Mucosa of descending colon (tissue), 3 donors: Measurements from ENCODE around the gene SAP130. TPM values are rescaled to one million over a fixed set of nuclear protein-coding genes. Genes with fewer than 3 reads are reported as not detected.

ENCODE experiments used
- ATAC-seq: fragments of 200-7000 bp; cut with Tn5 transposase; one replicate; pipeline ENCODE4 v1.9.1; 2020; ENCODE audit warnings: mild to moderate bottlenecking, moderate library complexity
- DNase-seq, 3 donors: peaks; one replicate each; pipeline ENCODE4 v3.0.0-alpha.2; 2020
- H3K36me3 ChIP-seq: fragments of 200-600 bp; one replicate; pipeline ENCODE4 v1.8.0; 2021; ENCODE audit warnings: low read depth, mild to moderate bottlenecking
- H3K4me1 ChIP-seq: fragments of 200-600 bp; one replicate; pipeline ENCODE4 v1.8.0; 2021; ENCODE audit warnings: low read depth, mild to moderate bottlenecking
- H3K4me3 ChIP-seq: fragments of 200-600 bp; one replicate; pipeline ENCODE4 v1.8.0; 2021; ENCODE audit warnings: mild to moderate bottlenecking
- H3K9me3 ChIP-seq: fragments of 200-600 bp; one replicate; pipeline ENCODE4 v1.8.0; 2021; ENCODE audit warnings: mild to moderate bottlenecking
- CTCF ChIP-seq: fragments of 200-600 bp; IDR thresholded peaks from one replicate; pipeline ENCODE4 v1.8.0; 2022; ENCODE audit warnings: antibody characterized with exemption, mild to moderate bottlenecking
- intact Hi-C, 2 donors: fragments of 100-400 bp; cut with DNase I in 1 of 2; cut with micrococcal nuclease in 1 of 2; formaldehyde crosslinking; loops; one replicate each; pipeline versions ENCODE4 v1.11.0 to v1.11.1; 2022; cut with DNase I, micrococcal nuclease
- total RNA-seq, 3 donors: library from RNA; stranded (reverse); fragmentation: NEBNext Ultra II Directional in 2 of 3; extraction: Animal tissue kit (Norgen Biotek cat#: 25700) in 2 of 3; gene quantifications; one replicate each; pipeline versions ENCODE4 v1.2.1 to v1.2.4, GENCODE V29; 2021 to 2023
- donor health status: DM: no; HTN: no; CAD: no; lungs with moderate emphysema.
- donor health status: DM: no; HTN: no; CAD: no.
- donor health status: DM: no; HTN: yes; CAD: no.

SAP130 gene
- total RNA-seq, 3 donors from 2014 or later: 26.0 to 31.7 (median 29.8) TPM

- Histone ChIP-seq H3K4me1 (no peaks in the 10 kb centered on the region), H3K9me3 (no peaks in the 10 kb centered on the region), H3K4me3 (no peak overlapping the region), H3K36me3 (peaks cover 16% of the 10 kb centered on the region)
- DNase-seq: no peak
- no peak for TF ChIP-seq CTCF
- ATAC-seq: no peak
- intact Hi-C loops: no loop called here
Measured at GRCh38 chr2:127991742-127992141, 36.1 kb downstream of the SAP130 start.

- H3K4me1 ChIP-seq: no peaks in the 10 kb centered on the region
- no peak overlapping the region for H3K4me3 ChIP-seq
- ATAC-seq: no peak
- intact Hi-C loops: no loop called here
- no peak for TF ChIP-seq CTCF
- H3K9me3 ChIP-seq: no peaks in the 10 kb centered on the region
- no peak for DNase-seq
- H3K36me3 ChIP-seq: peaks cover 11% of the 10 kb centered on the region
Measured at GRCh38 chr2:127986548-127987079, 41.2 kb downstream of the SAP130 start.

- Histone ChIP-seq H3K4me3 (no peak overlapping the region), H3K4me1 (no peaks in the 10 kb centered on the region), H3K36me3 (peaks cover 11% of the 10 kb centered on the region), H3K9me3 (no peaks in the 10 kb centered on the region)
- intact Hi-C loops: no loop called here
- TF ChIP-seq CTCF: no peak
- ATAC-seq (no peak), DNase-seq (no peak)
Measured at GRCh38 chr2:127985735-127986134, 42.1 kb downstream of the SAP130 start.

- Histone ChIP-seq H3K4me1 (no peaks in the 10 kb centered on the region), H3K4me3 (no peak overlapping the region), H3K9me3 (no peaks in the 10 kb centered on the region), H3K36me3 (peaks cover 11% of the 10 kb centered on the region)
- ATAC-seq (no peak), DNase-seq (no peak)
- intact Hi-C loops: no loop called here
- TF ChIP-seq CTCF: no peak
Measured at GRCh38 chr2:127985026-127985734, 42.7 kb downstream of the SAP130 start.

GRCh38 chr2:127984551-127984950 lies 43.3 kb downstream of the SAP130 start:
- no peak for TF ChIP-seq CTCF

More at GRCh38 chr2:127984551-127984950, 43.3 kb downstream of the SAP130 start:
- Histone ChIP-seq H3K4me1 (no peaks in the 10 kb centered on the region), H3K36me3 (peaks cover 10% of the 10 kb centered on the region), H3K4me3 (no peak overlapping the region), H3K9me3 (no peaks in the 10 kb centered on the region)
- intact Hi-C loops: no loop called here
- ATAC-seq (no peak), DNase-seq (no peak)
